ENCODE data around the gene LCORL. TPM values are rescaled to one million over a fixed set of nuclear protein-coding genes. Genes with fewer than 3 reads are reported as not detected.

The LCORL gene
- total and polyA plus RNA-seq, 9 of the 15 experiments (the other 6 are each of a cell fraction or from before 2014, with no cell fraction given), result 3.1 to 24.5 (median 11.1) TPM

- CTCF ChIA-PET (ENCODE audit: low intra/inter-chr PET ratio), result no interaction called here
- in situ Hi-C loops (cut with MboI), result no loop called here
- POLR2A ChIA-PET, result no interaction called here
- TF ChIP-seq GTF2F1 (IDR thresholded peaks at IDR 0.05; ENCODE audit: low read depth, low read length), result no peak
- TF ChIP-seq CUX1 (CRISPR knock-in tag; IDR thresholded peaks at IDR 0.05), result no peak
- TF ChIP-seq ZNF518B (CRISPR knock-in tag; IDR thresholded peaks at IDR 0.05), result no peak
- no peak for TF ChIP-seq CBFB (CRISPR knock-in tag; IDR thresholded peaks at IDR 0.05)
- TF ChIP-seq ZSCAN29 (IDR thresholded peaks at IDR 0.05), result no peak
- TF ChIP-seq ZBTB33 (CRISPR knock-in tag; IDR thresholded peaks at IDR 0.05), result no peak
- TF ChIP-seq GATA2 (CRISPR knock-in tag; IDR thresholded peaks at IDR 0.05), result no peak
- TF ChIP-seq SNRNP70 (optimal IDR thresholded peaks at IDR 0.05; ENCODE audit: low read depth, low read length), result no peak
- TF ChIP-seq ZNF232 (CRISPR knock-in tag; IDR thresholded peaks at IDR 0.05), result no peak
- no peak for TF ChIP-seq CREB3 (tag; conservative IDR thresholded peaks at IDR 0.05; ENCODE audit: low read depth)
- no peak for TF ChIP-seq L3MBTL2 (IDR thresholded peaks at IDR 0.05)
Measured at GRCh38 chr4:17920681-17921080, 100.9 kb downstream of the LCORL start.

More at GRCh38 chr4:17920681-17921080, 100.9 kb downstream of the LCORL start:
- 100% methylated on average over 1 of the region's 1 CpG for WGBS (ENCODE audit: insufficient coverage, low coverage, missing lambda C conversion rate)
- DNase-seq (ENCODE audit: extremely low read depth in 1 of 4, low spot score in 3 of 4) (no peak), ATAC-seq (no peak), FAIRE-seq (no peak)
- Histone ChIP-seq H3K4me2 (ENCODE audit: insufficient read depth, low read length) (no peak overlapping the region), H3K9me1 (ENCODE audit: control insufficient read depth, insufficient read depth, low read length) (no peaks in the 10 kb centered on the region), H3K4me3 (no peak overlapping the region), H3K79me2 (ENCODE audit: control insufficient read depth, insufficient read depth, low read length) (0 out of 3 replicates have a peak, but pooled peaks cover 4% of the 10 kb centered on the region), H3K27me3 (ENCODE audit: control insufficient read depth in 2 of 2, insufficient read depth in 2 of 2, low read length in 2 of 2) (no peaks in the 10 kb centered on the region), H3K27ac (ENCODE audit: extremely low read depth, low read depth, low read length) (no peak overlapping the region), H3K36me3 (ENCODE audit: control insufficient read depth, insufficient read depth, low read length) (no peaks in the 10 kb centered on the region), H4K20me1 (replicated peaks; ENCODE audit: control insufficient read depth, insufficient read depth, low read length) (no peaks in the 10 kb centered on the region), H3K4me1 (replicated peaks in 1 of 2; ENCODE audit: control insufficient read depth in 2 of 2, insufficient read depth in 2 of 2, low read length in 2 of 2) (no peaks in the 10 kb centered on the region), H3K9me3 (replicated peaks; ENCODE audit: control insufficient read depth, insufficient read depth, low read depth, low read length) (no peaks in the 10 kb centered on the region), H2AFZ (ENCODE audit: low read depth, low read length) (no peak overlapping the region), H3K9ac (ENCODE audit: insufficient read depth in 1 of 2, low read depth in 2 of 2, low read length in 2 of 2) (no peak overlapping the region)
- no TSS peak for BruUV-seq (replicated peaks)
- intact Hi-C loops (cut with micrococcal nuclease), result no loop called here

Measured in K562 (cell line).